AG09309 (cell line): ENCODE results near the gene PBRM1.

Source experiments
- DNase-seq: peaks from one replicate; pipeline ENCODE4 v3.0.0-alpha.2; 2010; ENCODE audit warnings: low read depth
- H3K4me3 ChIP-seq: 2 replicates; pipeline ENCODE4 v1.5.1; 2011; ENCODE audit warnings: mild to moderate bottlenecking, low read depth, low read length, moderate library complexity; ENCODE audit not compliant: control insufficient read depth
- CTCF ChIP-seq: IDR thresholded peaks from 2 replicates; pipeline ENCODE4 v1.5.1; 2011; ENCODE audit warnings: mild to moderate bottlenecking, low read depth, low read length, inconsistent platforms; ENCODE audit not compliant: insufficient read depth, control insufficient read depth; ENCODE audit errors: missing control alignments

Gene PBRM1

DNA sequence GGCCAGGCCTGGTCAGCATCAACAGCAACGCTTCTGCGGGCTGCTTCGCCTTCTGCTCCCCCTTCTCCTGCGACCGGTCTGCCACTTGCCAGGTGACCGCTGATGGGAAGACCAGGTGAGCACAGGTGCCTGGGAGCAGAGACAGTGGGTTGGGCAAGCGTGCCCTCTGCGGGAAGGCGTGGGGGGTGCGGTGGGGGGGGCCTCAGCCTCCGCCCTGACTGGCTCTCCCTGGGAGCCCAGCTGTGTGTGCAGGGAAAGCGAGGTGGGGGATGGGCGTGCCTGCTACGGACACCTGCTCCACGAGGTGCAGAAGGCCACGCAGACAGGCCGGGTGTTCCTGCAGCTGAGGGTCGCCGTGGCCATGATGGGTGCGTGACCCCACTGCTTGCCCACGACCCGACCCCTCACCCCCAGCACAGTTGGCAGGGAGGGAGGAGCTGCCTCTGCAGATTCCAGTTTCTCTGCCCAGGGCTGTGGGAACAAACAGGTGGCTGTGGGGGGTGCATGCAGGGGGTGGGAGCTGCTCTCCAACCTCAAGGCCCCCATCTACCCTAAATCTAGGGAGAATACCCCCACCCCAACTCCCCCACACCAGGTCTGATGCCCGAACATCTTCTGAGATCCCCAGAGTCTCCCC, 181.8 kb downstream of the PBRM1 start:
- TF ChIP-seq CTCF, result no peak
- H3K4me3 ChIP-seq, result no peak overlapping the region
- DNase-seq, result no peak

DNA sequence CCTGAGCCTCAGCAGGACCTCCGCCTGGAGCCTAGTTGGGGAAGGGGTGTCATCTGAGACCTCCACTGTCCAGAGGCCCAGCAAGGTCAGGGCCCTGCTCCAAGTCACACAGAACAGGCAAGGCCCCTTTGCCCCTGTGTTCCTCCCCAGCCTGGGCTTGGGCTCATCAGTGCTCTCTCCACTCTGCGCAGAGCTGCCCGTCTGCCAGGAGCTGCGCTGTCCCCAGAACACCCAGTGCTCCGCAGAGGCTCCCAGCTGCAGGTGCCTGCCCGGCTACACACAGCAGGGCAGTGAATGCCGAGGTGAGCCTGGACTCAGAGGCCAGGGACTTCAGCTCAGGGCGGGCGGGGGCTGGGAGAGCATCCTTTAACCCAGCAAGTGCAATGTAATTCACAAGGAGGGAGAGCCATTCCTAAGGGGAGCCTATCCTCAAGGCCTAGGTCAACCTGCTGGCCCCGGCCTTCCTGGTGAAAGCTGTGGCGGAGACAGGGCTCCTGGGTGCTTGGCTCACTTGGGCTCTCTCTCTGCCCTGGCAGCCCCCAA, 182.8 kb downstream of the PBRM1 start:
- TF ChIP-seq CTCF, result no peak
- no peak overlapping the region for H3K4me3 ChIP-seq
- no peak for DNase-seq

GRCh38 chr3:52502001-52502400, 183.7 kb downstream of the PBRM1 start:
- TF ChIP-seq CTCF, result no peak
- DNase-seq, result no peak
- H3K4me3 ChIP-seq, result no peak overlapping the region

- DNase-seq, result no peak
- no peak overlapping the region for H3K4me3 ChIP-seq
- no peak for TF ChIP-seq CTCF
Observed at GRCh38 chr3:52501046-52501445, 184.7 kb downstream of the PBRM1 start.

DNA sequence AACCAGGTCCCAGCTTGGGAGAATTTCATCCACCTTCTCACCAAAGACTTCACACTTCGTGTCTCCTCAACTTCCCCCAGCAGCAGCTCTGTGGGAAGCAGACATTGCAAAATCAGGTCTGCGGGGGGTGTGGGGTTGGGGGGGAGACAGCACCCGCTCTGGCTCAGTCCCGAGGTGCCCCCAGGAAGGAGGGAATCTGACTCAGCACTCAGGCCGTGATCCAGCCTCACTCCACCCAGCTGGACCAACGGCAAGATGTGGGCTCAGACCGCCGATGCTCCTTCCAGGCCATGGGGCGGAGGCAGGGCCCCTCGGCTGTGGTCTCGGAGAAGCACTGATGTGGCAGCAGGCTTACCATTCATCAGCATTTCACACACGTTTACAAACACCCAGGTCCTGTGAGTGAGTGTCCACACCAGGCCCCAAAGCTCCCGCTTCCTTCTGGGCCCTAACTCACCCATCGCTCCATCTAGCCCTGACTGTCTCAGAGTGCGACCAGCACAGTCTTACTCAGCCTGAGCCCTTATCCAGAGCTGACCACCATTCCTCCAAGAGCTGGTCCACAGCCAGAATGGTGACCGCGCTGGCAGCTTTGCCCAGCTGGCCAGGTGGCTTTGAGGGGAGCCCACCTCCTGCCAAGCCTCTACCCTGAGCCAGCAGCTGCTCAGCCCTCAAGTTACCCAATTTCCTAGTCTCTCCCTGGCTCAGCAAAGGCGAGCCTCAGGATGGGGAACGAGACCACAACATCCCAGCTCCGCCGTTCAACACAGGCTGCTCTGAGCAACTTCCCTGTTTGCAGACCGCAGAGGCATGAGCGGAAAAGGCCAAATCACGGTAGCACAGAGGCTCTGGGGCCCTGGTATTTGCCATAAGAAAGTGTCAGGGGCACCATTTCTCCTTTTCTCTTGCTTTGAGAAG, 187.3 kb downstream of the PBRM1 start:
- peak; percentile 82 for DNase-seq
- H3K4me3 ChIP-seq, result no peak overlapping the region
- TF ChIP-seq CTCF, result no peak

- no peak for TF ChIP-seq CTCF
- H3K4me3 ChIP-seq, result no peak overlapping the region
- DNase-seq, result no peak
Observed at GRCh38 chr3:52495777-52496602, 189.7 kb downstream of the PBRM1 start.
